GM20000 (cell line): ENCODE data around the gene PHACTR1.

Source experiments
- DNase-seq: peaks from one replicate; pipeline ENCODE4 v3.0.0; 2012; ENCODE audit warnings: low spot score
- TF ChIP-seq, protein P1 (sequence below): IDR thresholded peaks from 2 replicates; pipeline ENCODE4 v1.5.1; 2012; ENCODE audit warnings: mild to moderate bottlenecking, control low read depth; ENCODE audit errors: extremely low read depth, missing control alignments

Gene PHACTR1

DNA sequence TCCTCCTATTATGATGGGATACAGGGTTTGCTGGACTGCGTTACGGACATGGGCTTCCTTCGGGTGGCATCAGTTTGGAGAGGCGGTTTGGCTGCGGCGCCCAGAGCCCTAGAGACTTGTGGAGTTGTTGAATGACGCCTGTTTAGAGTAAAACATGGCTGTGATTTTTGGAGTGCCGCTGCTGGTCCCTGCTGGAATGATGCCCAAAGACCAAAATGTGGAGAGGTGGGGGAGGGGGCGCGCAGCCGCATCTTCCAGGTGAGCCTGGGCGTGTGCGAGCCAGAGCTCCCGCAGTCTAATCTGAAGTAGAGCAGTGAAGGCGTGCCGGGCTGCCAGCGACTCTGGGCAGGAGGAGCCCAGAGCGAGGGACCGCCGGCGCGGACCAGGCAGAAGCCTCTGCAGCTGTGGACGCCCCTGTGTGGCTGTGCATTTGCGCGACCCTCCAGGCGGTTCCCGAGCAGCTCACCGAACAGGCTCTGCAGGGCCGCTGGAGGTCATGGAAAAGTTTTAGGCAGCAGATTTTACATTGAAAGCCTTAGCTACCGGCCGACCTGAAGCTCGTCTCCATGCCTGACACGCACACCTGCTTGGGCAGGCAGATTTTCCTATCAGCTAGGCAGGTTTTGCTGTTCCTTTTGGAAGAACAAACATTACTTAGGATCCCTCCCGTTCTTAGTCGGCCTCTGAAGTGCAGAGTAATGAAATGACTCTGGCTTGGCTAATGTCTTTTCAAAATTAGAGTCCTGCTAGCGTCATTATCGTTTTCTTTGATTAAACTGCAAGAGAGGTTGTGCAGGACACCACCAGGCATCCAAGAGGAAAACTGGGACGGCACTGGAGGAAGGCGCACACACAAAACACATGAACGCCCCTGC, 298.2 kb downstream of the PHACTR1 start:
- TF ChIP-seq, protein P1, sequence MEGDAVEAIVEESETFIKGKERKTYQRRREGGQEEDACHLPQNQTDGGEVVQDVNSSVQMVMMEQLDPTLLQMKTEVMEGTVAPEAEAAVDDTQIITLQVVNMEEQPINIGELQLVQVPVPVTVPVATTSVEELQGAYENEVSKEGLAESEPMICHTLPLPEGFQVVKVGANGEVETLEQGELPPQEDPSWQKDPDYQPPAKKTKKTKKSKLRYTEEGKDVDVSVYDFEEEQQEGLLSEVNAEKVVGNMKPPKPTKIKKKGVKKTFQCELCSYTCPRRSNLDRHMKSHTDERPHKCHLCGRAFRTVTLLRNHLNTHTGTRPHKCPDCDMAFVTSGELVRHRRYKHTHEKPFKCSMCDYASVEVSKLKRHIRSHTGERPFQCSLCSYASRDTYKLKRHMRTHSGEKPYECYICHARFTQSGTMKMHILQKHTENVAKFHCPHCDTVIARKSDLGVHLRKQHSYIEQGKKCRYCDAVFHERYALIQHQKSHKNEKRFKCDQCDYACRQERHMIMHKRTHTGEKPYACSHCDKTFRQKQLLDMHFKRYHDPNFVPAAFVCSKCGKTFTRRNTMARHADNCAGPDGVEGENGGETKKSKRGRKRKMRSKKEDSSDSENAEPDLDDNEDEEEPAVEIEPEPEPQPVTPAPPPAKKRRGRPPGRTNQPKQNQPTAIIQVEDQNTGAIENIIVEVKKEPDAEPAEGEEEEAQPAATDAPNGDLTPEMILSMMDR: no peak
- DNase-seq: peak; percentile 24

DNA sequence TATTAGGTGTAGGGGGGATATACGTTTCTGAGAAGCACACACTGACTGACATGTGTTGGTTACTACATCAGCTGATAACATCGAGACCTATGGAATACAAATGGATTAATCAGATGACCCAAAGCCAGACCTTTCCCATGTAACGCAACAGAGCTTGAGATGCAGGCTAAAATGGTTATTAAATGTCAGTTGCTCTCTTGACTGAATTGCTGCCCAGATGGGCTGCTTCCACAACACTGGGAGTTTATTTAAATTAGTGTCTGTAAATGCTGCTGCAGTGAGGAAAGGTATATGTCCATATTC, 298.8 kb downstream of the PHACTR1 start:
- no peak for DNase-seq
- TF ChIP-seq, protein P1: no peak

DNA sequence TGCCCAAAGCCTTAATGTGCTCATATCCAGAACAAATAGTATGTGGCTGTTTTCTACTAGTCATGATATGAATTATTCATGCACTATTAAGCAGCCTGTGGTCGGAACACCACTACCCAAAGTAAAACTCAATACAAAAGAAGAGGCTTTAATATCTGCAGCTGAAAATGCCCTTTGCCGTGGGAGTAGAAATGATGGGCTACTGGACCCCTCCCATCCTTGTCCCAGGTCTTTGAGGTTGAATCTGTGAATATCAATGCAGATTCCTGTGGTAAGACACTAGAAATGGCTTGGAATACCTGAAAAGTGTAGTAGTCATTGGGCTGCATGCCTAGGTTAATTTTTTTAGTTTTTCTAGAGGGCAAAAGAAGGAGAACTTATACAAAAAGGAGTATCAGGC, 308.0 kb downstream of the PHACTR1 start:
- DNase-seq: no peak
- TF ChIP-seq, protein P1: no peak

DNA sequence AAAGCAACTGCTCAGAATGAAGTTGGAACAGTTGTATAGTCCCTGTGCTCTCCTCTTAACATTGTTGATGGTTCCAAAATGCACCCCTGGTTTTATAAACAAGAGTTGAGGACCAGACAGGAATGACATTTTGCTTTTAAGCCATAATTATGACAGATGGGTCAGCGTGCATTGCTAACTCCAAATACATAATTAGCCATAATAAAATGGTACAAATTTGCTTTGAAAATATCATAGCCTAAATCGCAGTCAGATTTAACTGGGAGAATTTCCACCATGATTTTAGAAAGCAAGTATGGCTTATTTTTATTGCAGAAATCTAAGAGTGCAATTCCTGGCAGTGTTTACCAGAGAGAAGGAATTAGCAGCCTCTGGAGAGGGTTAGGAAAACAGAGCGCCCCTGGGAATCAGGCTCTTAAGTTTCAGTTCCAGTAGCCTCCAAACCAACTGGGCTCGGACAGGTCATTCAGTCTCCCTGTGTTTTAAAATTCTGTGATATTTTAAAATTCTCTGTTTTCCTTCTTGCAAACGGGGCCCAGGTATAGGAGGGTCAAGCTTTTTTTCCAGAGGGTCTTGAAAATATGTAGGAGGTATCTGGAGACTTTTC, 309.4 kb downstream of the PHACTR1 start:
- no peak for DNase-seq
- TF ChIP-seq, protein P1: no peak

DNA sequence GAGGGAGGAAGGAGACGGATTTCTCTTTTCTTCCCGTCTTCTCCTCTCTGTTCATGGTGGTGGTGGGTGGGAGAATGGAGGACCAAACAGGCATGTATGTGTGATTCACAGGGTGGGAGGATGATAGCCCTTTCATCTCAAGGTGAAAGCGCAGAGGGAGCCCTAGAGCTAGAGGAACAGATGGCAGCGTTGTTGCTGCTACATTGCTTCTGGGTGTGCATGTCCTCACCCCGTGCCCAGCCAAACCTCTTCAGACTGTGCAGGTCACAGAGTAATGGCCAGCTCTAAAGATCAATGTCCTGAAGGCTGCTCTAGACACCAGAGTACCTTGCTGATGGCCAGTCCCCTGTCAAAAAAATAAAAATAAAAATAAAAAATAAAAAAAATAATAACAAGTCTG, 310.0 kb downstream of the PHACTR1 start:
- TF ChIP-seq, protein P1: no peak
- DNase-seq: no peak

DNA sequence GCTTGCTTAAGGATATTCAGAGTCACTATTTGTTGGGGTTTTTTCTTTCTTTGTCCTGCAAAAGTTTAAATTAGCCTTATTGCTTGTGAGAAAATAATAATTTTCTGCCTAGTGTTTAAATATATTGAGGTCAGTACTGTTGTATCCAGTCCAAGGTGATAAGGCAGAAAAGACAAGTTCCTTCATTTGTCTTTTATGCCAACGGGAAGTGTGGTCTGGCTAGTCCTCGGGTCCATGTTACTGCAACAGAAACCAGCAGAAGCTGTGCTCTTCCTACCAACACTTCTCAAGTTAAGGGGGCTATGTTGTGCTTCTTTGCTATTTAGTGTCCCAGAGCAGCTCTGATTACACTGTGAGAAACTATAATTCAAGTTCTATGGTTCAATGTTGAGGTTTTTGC, 310.6 kb downstream of the PHACTR1 start:
- DNase-seq: no peak

DNA sequence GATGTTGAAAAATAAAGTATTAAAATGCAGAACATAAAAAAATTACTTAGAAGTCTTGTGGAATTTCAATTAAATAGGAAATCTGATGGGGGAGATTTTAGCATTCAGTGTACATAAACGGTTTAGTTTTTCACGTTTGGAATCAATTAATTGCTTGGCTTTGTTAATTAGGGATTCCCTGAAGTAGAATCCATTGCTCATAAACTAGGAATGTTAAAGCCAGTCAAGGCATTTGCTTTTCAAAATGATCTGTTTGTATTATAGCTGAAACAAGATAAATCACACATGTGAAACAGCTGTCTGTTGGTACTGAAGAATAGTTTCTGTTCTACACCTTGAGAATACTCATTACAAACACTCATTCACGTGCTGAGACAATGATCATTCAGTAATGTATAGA, 313.8 kb downstream of the PHACTR1 start:
- no peak for DNase-seq
- TF ChIP-seq, protein P1: no peak

More for the DNA sequence above, 310.6 kb downstream of the PHACTR1 start:
- TF ChIP-seq, protein P1: no peak
